Uterus (tissue), 2 donors: Measurements from ENCODE around the gene SLCO3A1.

Source experiments
- POLR2A ChIP-seq, 2 donors: fragments of 450-650 bp; IDR thresholded peaks; one replicate each; pipeline ENCODE4 v1.6.1; 2016; ENCODE audit warnings: antibody characterized with exemption in 2 of 2, mild to moderate bottlenecking in 1 of 2, moderate library complexity in 1 of 2
- TF ChIP-seq, protein P1 (sequence below), 4 experiments: fragments of 200-600 bp in 2 of 4; fragments of 450-650 bp in 2 of 4; sonication (generic) in 2 of 4; IDR thresholded peaks; one replicate each; pipeline ENCODE4 v1.5.1; 2016 to 2019; ENCODE audit warnings: antibody characterized with exemption in 4 of 4, mild to moderate bottlenecking in 2 of 4, moderate library complexity in 1 of 4

DNA sequence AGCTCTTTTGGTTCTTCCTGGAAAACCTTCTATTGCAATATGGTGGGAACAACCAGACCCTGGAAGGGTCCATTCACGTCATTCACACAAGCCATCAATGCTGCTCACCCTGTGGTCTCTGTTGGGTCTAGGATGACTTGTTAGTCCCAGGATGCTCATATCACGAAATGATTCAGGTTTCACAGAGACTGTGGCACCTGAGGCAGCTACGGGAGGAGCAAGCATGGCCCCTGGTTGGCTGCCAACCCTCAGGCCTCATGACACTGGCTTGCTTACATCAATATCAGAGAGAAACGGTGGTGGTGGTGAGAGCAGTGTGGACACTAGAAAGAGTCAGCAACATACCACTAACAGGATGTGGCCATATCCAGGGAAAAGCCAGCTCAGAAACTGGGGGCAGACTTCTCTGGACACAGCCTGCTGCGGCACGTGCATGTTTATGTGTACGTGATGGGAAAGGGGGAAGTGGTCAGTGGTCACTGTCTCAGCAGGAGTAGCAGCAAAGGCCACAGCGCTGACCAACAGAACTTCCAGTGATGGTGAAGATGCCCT, 331.2 kb downstream of the SLCO3A1 start:
- TF ChIP-seq, protein P1, sequence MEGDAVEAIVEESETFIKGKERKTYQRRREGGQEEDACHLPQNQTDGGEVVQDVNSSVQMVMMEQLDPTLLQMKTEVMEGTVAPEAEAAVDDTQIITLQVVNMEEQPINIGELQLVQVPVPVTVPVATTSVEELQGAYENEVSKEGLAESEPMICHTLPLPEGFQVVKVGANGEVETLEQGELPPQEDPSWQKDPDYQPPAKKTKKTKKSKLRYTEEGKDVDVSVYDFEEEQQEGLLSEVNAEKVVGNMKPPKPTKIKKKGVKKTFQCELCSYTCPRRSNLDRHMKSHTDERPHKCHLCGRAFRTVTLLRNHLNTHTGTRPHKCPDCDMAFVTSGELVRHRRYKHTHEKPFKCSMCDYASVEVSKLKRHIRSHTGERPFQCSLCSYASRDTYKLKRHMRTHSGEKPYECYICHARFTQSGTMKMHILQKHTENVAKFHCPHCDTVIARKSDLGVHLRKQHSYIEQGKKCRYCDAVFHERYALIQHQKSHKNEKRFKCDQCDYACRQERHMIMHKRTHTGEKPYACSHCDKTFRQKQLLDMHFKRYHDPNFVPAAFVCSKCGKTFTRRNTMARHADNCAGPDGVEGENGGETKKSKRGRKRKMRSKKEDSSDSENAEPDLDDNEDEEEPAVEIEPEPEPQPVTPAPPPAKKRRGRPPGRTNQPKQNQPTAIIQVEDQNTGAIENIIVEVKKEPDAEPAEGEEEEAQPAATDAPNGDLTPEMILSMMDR (IDR thresholded peaks at IDR 0.05), result no peak
- TF ChIP-seq POLR2A (IDR thresholded peaks at IDR 0.05), result no peak
